Measurements from ENCODE around the gene PYGM. TPM values are rescaled to one million over a fixed set of nuclear protein-coding genes. Genes with fewer than 3 reads are reported as not detected.

Gene PYGM
- total and polyA plus RNA-seq, 12 donors: 1.4 to 10.1 (median 3.8) TPM

- peak overlapping the region; percentile 14 to 87 (median 66) for H3K27ac ChIP-seq
- DNase-seq: peak in 2 of 7 donors; percentile 41 to 54
- H3K36me3 ChIP-seq (replicated peaks in 1 of 2): peaks cover 0 to 58% of the 10 kb centered on the region in 2 donors
- peaks cover 27 to 73% of the 10 kb centered on the region in 2 donors for H3K4me1 ChIP-seq (replicated peaks in 1 of 2)
- intact Hi-C loops (cut with DNase I): no loop called here
- no peaks in the 10 kb centered on the region for H3K27me3 ChIP-seq
- H3K4me3 ChIP-seq: no peak overlapping the region
- no peaks in the 10 kb centered on the region for H3K9me3 ChIP-seq (replicated peaks in 1 of 3)
- TF ChIP-seq CTCF (IDR thresholded peaks at IDR 0.05): no peak
- no peak for TF ChIP-seq POLR2A (IDR thresholded peaks at IDR 0.05)
- WGBS, 4 donors: 39 to 48% (median 44%) methylated on average over 3 to 6 of the region's 6 CpGs
These were observed 3.8 kb upstream of the PYGM start for GRCh38 chr11:64763526-64764039.

GRCh38 chr11:64762674-64763525 is 3.1 kb upstream of the PYGM start:
- H3K4me3 ChIP-seq: no peak overlapping the region
- H3K36me3 ChIP-seq (replicated peaks in 1 of 2): peaks cover 0 to 51% of the 10 kb centered on the region in 2 donors
- TF ChIP-seq POLR2A (IDR thresholded peaks at IDR 0.05) (no peak), CTCF (IDR thresholded peaks at IDR 0.05) (no peak)
- peak overlapping the region; percentile 14 to 87 (median 66) for H3K27ac ChIP-seq
- H3K4me1 ChIP-seq (replicated peaks in 1 of 2): peaks cover 27 to 71% of the 10 kb centered on the region in 2 donors
- intact Hi-C loops (cut with DNase I): no loop called here
- WGBS, 4 donors: 31 to 38% (median 35%) methylated on average over 13 of the region's 13 CpGs
- H3K9me3 ChIP-seq (replicated peaks in 1 of 3): no peaks in the 10 kb centered on the region
- no peaks in the 10 kb centered on the region for H3K27me3 ChIP-seq
- peak in 6 of 7 donors; percentile 69 to 86 (median 80) for DNase-seq

- peak in 1 of 7 donors; percentile 33 for DNase-seq
- intact Hi-C loops (cut with DNase I): no loop called here
- no peak overlapping the region for H3K4me3 ChIP-seq
- H3K36me3 ChIP-seq (replicated peaks in 1 of 2): peaks cover 0 to 45% of the 10 kb centered on the region in 2 donors
- no peaks in the 10 kb centered on the region for H3K27me3 ChIP-seq
- peaks cover 27 to 64% of the 10 kb centered on the region in 2 donors for H3K4me1 ChIP-seq (replicated peaks in 1 of 2)
- TF ChIP-seq CTCF (IDR thresholded peaks at IDR 0.05) (no peak), POLR2A (IDR thresholded peaks at IDR 0.05) (no peak)
- no peaks in the 10 kb centered on the region for H3K9me3 ChIP-seq (replicated peaks in 1 of 3)
- peak overlapping the region; percentile 14 to 87 (median 66) for H3K27ac ChIP-seq
- WGBS, 4 donors: 51 to 57% (median 54%) methylated on average over 5 of the region's 5 CpGs
These were observed 2.5 kb upstream of the PYGM start for GRCh38 chr11:64762277-64762673.

- H3K36me3 ChIP-seq (replicated peaks in 1 of 2): peaks cover 0 to 31% of the 10 kb centered on the region in 2 donors
- WGBS, 4 donors: 39 to 56% (median 54%) methylated on average over 7 of the region's 7 CpGs
- TF ChIP-seq POLR2A (IDR thresholded peaks at IDR 0.05): no peak
- H3K9me3 ChIP-seq (replicated peaks in 1 of 3): no peaks in the 10 kb centered on the region
- intact Hi-C loops (cut with DNase I): no loop called here
- DNase-seq: peak in 1 of 7 donors; percentile 19
- H3K4me3 ChIP-seq: no peak overlapping the region
- peak overlapping the region in 2 of 5 donors; percentile 56 to 87 for H3K27ac ChIP-seq
- peaks cover 27 to 61% of the 10 kb centered on the region in 2 donors for H3K4me1 ChIP-seq (replicated peaks in 1 of 2)
- no peaks in the 10 kb centered on the region for H3K27me3 ChIP-seq
These were observed 1.1 kb upstream of the PYGM start for GRCh38 chr11:64760759-64761420.
